Activated CD8-positive, alpha-beta memory T cell treated with anti-CD3 and anti-CD28 coated beads for 4 hours (primary cell): ENCODE results near the gene PRC1.

Experiments used
- DNase-seq, 2 donors: peaks; one replicate each; pipeline ENCODE4 v3.0.0-alpha.2; 2020; ENCODE audit warnings: low read depth in 2 of 2

The PRC1 gene

GRCh38 chr15:90955624-90956273 is 38.6 kb downstream of the PRC1 start:
- no peak for DNase-seq

GRCh38 chr15:90954712-90955623 is 39.4 kb downstream of the PRC1 start, which contains the start of gene RCCD1:
TSS of gene RCCD1 (plus strand) at chr15:90954884. CDS start at chr15:90956735, 1,851 bp downstream.
- peak; percentile 79 to 82 for DNase-seq

- DNase-seq: no peak
These were observed 40.2 kb downstream of the PRC1 start for GRCh38 chr15:90953947-90954711.

GRCh38 chr15:90952901-90953677 is 41.2 kb downstream of the PRC1 start:
- DNase-seq: no peak

GRCh38 chr15:90950676-90951075 is 43.7 kb downstream of the PRC1 start:
- no peak for DNase-seq

GRCh38 chr15:90949979-90950675 is 44.2 kb downstream of the PRC1 start:
- no peak for DNase-seq

GRCh38 chr15:90948506-90948905 is 45.8 kb downstream of the PRC1 start:
- no peak for DNase-seq

- no peak for DNase-seq
These were observed 46.6 kb downstream of the PRC1 start for GRCh38 chr15:90947577-90948357.

- DNase-seq: no peak
These were observed 47.3 kb downstream of the PRC1 start for GRCh38 chr15:90946941-90947576.

GRCh38 chr15:90946538-90946937 is 47.8 kb downstream of the PRC1 start:
- DNase-seq: no peak

- DNase-seq: no peak
These were observed 49.2 kb downstream of the PRC1 start for GRCh38 chr15:90945091-90945490.

- no peak for DNase-seq
These were observed 51.8 kb downstream of the PRC1 start for GRCh38 chr15:90942354-90943120.

GRCh38 chr15:90941038-90941437 is 53.3 kb downstream of the PRC1 start:
- no peak for DNase-seq

GRCh38 chr15:90939756-90940155 is 54.6 kb downstream of the PRC1 start:
- no peak for DNase-seq

- DNase-seq: no peak
These were observed 56.1 kb downstream of the PRC1 start for GRCh38 chr15:90938261-90938660.

- DNase-seq: no peak
These were observed 57.5 kb downstream of the PRC1 start for GRCh38 chr15:90936823-90937222.

GRCh38 chr15:90934949-90935751 is 59.2 kb downstream of the PRC1 start, which contains the start of gene UNC45A:
TSS of gene UNC45A (plus strand) at chr15:90935285. CDS start at chr15:90935325, 40 bp downstream.
- DNase-seq: peak; percentile 90 to 93
